ENCODE measurements around the gene DIP2C.
"Not testable (repeated sequence)": the region's sequence is repeated elsewhere in the genome, so short reads cannot be mapped to it uniquely, and the experiment has no call there.

The DIP2C gene

DNA sequence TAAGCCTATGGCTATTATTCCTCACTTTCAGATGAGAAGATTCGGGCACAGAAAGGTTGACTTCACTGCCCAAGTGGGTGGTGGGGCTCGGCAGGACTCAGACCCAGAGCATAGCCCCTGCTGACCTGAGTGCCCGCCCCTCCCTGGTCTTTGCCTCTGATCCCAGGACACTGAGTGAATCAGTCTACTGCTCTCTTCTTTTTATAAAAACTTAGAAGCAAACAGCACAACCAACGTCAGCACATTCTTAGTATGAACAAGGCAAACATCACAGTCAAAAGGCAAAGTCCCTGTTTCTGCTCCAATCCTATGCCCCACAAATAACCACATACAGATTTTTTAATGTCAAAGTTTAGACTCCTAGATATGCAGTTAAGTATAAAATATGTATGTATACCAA lies 316.5 kb downstream of the DIP2C start:
- DNase-seq (ENCODE audit: low spot score) = no peak

DNA sequence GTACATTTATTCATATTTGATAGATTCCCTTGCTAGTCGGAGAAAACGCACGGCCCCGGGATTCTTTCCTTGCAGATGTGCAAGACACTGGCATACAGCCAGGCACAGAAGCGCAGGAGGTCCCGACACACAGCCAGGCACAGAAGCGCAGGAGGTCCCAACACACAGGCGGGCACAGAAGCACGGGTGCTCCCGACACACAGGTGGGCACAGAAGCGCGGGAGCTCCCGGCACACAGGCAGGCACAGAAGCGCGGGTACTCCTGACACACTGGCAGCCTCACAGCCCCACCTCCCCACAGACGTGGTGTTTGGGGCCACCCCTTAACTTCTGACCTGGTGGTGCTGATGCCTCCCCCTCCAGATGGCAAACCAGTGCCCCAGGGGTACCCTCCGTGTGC lies 316.9 kb downstream of the DIP2C start:
- DNase-seq (ENCODE audit: low spot score) = no peak

DNA sequence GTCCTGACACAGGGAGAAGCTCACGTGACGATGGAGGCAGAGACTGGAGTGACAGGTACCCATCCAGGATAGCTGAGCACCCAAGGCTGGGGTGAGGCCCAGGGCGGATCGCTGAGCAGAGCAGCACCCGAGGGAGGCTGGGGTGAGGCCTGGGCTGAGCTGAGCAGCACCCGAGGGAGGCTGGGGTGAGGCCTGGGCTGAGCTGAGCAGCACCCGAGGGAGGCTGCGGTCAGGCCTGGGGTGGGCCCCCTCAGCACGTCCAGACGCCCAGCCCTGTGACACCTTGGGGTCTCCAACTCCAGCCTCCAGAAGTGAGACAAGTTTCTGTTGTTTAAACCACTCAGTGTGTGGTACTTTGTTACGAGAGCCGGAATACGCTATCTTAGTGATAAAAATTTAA lies 318.0 kb downstream of the DIP2C start:
- DNase-seq (ENCODE audit: low spot score) = no peak

DNA sequence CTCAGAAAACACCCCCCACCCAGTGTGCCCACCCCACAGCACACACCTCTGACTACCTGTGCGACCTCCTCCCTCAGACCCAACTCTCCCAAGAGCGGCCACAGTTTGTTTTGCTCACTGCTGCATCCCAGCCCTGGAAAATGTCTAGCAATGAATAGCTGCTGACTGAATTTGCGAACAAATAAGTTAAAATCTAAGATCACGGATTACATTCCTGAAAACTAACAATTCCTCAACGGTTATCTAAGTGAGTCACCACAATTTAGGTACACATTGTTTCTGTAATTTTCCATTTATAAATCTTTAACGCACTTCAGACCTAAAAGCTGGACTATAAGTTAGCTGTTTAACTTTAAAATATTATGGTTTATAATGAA lies 319.0 kb downstream of the DIP2C start:
- DNase-seq (ENCODE audit: low spot score) = no peak

DNA sequence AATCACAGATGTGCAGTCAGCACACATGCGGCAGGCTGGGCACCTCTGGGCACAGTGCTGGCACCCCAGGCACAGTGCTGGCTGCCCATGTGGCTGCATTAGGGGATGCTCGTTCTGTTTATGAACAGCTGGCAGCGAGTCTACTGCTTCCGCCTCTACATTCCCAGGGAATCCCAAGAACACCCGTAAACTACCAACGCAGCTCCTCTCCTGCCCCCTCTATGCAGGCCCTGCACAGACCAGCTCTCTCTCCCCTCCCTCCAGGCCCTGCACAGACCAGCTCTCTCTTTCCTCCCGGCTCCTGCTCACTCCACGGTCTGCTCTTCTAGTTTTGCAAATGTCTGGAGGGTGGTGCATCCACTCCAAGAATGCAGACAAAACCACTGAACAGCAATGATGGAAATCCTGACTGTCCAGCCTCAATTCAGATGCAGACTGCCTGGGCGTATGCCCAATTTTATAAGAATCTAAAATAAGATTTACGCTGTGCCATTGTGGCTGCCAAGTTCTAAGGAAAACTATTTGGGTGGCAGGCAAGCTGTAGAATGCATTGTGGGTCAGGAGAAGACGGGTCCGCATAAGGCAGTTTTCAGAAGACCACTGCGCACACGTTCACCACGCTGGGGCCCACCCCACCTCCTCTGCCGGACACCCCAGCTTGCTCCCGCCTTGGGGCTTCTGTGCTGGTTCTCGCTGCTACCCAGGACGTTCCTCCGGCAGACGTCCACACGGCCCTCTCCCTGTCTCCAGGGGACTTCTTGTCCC lies 319.6 kb downstream of the DIP2C start:
- DNase-seq (ENCODE audit: low spot score) = no peak

DNA sequence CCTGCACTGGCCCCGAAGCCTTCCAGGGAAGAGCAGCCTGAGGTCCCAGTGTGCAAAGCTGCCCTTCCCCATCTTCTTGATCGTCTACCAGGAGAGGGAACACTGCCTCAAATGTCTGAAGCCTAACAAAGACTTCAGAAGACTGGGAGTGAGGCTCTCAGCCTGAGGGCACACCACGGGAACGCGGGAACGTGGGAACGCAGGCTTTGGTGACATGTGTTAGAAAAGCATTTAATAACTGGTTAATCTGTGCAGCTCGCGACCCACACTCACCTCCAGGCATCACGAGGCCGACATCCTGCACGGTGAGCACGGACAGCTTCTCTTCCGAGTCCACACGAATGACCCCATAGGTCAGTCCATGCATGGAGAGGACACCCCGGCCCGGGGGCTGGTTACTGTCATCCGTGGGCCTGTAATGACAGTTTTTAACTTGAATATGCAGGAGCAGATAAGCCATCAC lies 320.2 kb downstream of the DIP2C start:
- no peak for DNase-seq (ENCODE audit: low spot score)

DNA sequence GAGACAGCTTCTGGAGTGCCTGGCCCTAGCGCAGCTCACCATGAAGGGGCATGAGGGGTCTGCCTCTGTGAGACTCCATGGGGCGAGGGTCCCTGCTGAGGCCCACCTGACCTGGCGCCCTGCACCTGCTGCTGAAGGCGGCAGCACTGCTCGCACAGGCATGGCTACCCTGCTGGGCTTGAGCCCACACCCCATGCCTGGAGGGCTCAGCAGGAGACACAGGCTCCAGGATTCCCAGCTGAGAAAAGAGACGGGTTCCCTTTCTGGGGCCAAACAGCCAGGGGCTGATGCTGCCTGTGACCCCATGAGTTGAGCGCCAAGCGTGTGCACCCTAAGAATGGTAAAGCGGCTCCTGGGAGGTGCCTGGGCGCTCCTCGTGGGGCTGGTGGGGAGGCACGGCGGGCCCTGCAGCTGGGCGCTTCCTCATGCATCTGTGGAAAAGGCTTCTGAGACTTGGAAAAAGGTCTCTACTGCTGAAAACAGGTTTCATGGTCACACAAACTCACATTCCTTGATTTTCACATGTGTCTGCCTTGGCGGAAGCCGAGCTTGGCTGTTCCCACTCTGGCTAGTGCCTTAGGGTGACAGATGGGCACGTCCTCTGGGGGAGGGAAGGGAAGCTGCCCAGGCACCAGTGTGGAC lies 320.8 kb downstream of the DIP2C start:
- no peak for DNase-seq (ENCODE audit: low spot score)

DNA sequence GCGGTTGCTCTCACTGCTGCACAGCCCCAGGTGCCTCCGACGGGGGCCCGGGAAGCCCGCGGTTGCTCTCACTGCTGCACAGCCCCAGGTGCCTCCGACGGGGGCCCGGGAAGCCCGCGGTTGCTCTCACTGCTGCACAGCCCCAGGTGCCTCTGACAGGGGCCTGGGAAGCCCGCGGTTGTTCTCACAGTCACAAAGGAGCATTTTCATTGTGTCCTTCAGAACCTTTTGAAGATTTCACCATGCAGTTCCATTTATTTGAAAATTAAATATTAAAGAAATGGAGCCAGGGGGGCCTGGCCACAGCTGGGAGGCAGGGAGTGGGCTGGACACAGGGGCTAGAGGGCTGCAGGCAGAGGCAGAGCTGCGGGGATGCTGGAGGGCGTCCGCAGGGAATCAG lies 321.4 kb downstream of the DIP2C start:
- not testable (repeated sequence) for DNase-seq (ENCODE audit: low spot score)

DNA sequence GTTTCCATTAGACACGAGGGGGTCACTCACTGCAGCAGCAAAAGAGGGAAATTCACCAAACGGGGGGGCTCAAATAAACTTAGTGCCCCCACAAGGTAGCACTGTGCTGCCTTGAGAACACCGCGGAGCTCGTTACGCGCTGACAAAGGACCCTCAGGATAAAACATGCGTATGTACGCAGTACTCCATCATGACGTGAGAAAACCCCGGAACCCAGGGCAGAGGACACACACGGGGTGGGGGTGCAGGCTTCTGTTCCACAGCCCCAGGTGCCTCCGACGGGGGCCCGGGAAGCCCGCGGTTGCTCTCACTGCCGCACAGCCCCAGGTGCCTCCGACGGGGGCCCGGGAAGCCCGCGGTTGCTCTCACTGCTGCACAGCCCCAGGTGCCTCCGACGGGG lies 321.8 kb downstream of the DIP2C start:
- DNase-seq (ENCODE audit: low spot score) = no peak

DNA sequence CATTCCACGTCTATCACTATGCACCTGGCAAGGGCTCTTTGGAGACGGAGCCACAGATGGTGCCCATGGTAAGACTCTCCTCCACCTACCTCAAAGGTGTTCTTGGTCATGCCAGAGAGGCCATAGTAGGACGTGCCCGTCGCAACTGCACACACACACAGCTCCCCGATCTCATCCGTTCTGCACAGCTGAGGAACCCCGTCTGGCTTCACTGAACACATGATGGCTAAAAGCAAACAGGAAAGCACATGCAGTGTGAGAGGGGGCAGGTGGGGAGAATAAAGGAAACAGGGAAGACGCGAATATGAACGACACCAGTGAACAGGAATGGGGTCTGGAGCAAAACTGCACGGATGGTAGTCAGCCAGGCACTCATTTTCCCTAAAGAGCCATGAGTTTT lies 323.3 kb downstream of the DIP2C start:
- DNase-seq (ENCODE audit: low spot score) = no peak

DNA sequence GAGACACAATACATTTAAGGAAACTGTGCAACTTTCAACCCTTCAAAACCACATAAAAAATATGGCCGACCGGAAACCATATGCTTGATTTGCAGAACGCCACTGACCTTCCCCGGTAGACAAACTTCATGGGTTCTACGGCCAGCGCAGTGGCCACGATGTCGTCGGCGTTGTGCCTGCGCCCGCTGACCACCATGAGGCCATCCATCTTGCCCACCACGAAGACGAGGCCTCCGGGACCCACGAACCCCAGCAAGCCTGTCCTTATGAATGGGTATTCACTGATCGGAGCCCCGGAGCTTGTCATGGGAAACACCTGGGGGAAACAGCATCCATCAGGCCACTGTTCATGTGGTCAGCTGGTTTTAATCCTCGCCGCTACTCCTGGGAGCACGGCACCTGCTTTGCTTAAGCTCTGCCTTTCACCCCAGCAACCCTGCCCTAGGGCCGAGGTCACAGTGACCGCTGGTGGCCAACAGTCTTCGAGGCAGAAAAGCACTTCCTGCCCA lies 325.1 kb downstream of the DIP2C start:
- no peak for DNase-seq (ENCODE audit: low spot score)

DNA sequence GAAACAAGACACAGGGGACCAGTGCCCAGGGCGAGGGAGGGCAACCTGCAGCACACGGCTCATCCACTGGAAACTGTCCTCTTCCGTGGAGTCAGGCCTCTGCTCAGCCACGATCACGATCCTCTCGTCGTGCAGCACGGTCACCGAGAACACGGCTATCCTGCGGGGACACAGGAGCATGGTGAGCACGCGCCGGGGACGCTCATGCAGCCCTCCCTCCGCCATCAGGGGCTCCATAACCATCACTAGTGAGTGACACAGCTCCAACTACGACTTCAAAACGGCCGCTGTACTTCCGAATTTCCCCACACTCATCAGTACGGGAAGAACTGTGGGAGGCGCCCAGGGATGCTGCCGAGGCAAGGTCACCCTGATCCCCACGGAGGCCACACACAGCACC lies 326.3 kb downstream of the DIP2C start:
- no peak for DNase-seq (ENCODE audit: low spot score)

DNA sequence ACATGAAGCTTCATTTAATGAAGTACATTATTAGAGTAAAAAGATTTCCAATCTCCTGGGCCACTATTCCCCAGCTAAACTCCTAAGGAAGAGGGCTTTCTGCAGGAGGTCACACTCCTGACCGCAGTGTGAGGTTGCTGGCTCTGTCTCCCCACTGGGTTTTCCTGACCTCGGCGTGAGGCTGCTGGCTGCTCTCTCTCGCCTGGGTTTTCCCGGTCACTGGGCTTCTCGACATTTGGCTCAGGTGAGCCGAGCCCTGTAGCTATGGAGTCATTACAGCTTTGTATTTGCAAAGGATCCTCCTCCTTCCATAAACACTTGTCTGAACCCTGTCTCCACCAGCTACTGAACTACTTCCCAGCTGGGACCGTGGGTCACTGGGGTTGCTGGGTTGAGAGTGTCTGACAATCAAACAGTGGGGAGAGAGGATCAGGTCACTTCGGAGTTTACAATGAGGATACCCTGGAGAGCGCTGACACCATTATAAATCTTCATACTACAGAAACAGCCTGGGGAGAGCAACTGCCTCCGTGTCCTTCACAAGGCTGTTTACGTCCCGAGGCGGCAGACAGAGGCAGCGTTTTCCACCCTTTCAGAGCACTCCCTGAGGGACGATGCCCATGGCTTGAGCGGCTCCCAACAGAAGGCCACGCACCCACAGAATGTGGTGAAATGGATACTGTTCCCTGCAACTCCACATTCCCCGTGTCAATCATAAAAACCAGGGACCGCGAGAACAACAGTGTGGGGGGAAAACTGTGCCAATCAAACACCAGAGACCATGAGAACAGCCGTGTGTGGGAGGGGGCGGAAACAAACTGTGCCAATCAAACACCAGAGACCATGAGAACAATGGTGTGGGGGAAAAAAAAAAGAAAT lies 328.0 kb downstream of the DIP2C start:
- DNase-seq (ENCODE audit: low spot score) = no peak

DNA sequence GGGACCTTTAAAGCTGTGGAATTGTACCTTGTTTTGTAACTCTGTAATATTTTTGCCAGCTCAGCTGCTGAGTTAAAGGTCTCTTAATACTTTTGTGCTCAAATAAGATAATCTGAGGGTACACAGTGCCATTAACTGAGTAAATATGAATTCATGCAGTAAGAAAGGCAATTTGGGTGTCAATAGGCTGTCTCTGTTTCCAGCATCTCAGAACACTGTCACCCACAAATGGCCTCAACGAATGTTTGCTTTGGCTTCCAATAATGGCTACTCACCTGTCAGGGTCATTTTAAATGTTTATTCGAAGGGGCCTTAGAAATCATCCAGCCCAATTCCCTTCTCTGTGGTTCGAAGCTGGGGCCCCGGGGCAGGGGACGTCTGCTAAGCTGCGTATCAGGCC lies 328.8 kb downstream of the DIP2C start:
- DNase-seq (ENCODE audit: low spot score) = no peak

DNA sequence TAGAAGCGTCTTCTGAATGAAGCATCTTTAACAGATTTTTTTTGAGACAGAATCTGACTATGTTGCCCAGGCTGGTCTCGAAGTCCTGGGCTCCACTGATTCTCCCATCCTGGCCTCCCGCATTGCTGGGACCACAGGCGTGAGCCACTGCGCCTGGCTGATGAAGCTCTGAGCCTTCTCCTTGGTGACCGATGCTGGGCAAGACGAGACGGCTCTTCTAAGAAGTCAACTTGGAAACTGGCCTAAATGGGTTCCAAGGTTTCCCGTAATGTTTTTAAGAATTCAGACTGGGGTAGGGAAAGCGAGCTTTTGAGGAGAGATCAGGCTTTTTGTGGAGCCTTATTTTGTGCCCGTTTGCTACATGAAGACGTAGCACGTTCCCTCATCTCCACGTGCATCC lies 329.7 kb downstream of the DIP2C start:
- DNase-seq (ENCODE audit: low spot score) = no peak

DNA sequence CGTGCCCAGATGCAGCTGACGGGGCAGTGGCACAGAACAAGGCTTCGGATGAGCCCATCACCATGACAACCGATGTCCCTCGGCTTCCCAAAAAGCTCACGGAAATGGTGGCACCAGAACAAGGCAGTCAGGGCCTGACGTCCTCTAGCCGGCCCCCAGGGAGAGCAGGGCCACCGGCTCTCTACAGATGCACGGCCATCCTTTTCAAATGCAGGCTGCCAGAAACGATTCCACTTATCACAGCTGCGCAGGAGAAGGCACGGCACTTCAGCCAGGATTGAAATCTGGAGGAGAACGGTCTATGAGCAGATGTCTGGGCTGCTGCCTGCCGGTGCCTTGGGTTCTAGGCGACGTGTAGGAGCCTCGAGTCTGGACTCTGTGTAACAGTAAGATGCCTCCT lies 330.4 kb downstream of the DIP2C start:
- no peak for DNase-seq (ENCODE audit: low spot score)

DNA sequence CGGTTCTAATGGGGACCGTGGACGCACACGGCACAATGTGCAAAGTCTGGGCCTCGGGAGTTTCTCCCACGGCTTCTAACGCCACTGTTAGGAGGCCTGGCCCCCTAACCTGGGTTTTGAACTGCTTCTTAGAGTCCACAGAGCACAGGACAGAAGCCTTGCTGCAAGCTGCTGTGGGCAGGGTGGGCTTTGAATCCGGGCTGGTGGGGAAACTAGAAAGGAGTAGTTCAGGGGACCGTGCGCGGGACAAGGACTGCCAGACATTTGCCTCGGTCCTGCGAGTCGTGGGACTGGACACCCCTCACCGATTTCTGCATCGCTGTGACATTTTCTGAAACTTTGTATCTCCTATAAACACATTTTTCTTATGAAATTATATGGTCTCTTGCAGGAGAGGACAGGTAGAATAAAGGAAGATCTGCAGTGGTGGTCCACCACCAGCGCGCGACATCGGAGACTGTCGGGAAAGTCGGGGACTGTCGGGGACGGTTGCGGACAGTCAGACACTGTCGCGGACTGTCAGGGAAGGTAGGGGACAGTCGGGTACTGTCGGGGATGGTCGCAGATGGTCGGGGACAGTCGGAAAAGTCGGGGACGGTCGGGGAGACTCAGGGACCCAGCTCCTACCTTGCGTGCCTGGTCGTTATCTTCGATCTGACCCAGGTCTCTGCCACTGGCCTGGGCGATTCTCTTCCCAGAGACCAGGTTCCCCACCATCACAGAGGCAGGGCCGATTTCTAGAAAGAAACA lies 332.1 kb downstream of the DIP2C start:
- DNase-seq (ENCODE audit: low spot score) = no peak

DNA sequence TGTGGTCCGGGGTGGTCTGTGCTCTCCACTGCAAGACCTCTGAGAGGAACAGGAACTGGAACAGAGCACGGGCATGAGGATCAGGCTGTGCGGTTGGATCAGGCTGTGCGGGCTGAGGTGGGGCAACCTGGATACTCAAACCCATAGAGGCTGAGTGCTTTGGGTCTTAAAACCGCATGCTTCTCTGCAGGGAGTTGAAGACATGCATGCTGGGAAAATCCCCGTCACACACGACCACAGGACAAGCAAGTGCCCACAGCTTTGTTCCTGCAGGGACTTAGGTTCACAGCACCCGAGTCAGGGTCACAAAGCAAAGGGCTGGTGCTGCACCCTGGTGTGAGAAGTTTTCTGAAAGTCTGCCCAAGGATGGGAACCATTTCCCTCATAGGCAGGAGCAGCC lies 333.0 kb downstream of the DIP2C start:
- DNase-seq (ENCODE audit: low spot score) = no peak

DNA sequence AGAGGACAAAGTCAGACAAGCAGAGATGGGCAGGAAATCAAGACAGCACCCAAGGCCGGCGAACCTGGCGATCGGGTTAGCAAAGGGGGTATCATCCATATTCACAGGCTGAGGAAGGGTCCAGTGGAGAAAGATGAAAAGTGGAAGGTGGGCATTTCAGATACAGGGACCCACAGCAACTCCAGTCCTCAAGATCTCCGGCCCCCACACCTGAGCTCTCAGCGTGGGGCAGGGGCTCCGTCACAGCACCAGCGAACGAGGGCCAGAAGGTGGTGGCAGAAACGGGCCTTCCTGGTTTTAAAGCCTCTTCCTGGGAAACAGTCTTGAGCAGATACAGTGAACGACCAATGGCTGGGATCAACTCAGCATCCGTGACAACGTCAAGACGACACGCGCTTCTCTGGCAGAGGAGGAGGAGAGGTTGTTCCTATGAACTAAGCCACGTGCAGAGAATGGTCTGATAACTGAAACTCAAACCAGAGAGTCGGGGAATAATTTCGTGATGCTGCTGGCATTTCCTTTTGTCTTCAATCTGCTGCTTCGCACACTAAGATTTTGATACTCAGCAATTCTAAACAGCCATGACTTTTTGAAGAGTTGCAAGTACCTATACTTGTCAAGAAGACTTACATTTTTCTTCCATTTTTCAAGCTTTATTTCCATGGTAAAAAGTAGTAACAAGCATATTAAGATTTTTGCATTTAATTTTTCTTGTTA lies 334.4 kb downstream of the DIP2C start:
- no peak for DNase-seq (ENCODE audit: low spot score)

DNA sequence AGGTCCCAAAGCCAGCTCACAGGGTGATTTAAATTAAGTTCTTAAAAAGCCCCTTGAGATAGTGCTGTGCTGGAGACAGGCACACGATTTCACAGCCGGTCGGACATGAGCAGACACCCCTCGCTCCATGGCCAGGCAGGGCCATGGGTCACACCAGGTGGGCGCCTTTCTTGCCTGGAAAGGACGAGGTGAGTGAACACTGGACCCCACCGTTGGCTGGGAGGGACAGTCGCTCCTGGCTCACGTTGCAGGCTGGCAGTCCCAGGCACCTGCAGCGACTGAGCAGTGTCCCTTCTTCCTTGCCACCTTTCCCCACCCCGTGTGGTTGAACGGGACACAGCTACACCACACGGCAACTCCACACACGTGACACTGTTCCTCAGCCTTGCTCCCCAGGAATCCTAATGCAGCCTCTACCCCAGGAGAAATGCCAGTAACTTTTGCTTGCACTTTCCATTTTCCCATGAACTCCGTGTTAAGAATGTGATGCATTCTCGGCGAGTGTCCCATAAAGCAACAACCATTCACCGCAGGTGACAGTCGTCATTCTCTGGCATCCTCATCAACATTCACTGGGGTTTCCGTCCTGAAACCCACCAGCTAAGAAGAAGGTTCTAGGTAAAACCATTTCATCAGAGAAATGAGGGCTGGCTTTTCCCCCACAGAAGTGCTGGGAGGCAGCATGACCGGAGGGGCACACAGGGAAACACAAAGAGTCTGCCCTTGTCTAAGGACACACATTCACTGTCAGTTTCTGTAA lies 336.8 kb downstream of the DIP2C start:
- no peak for DNase-seq (ENCODE audit: low spot score)
